OCI-LY7 (cell line): Measurements from ENCODE around the gene CEP131.

ENCODE experiments used
- EZH2phosphoT487 ChIP-seq: fragments of 200-600 bp; sonication (generic); IDR thresholded peaks from 2 replicates; pipeline ENCODE4 v1.6.1; 2018; ENCODE audit warnings: low read depth, borderline replicate concordance, mild to moderate bottlenecking, mixed run types, antibody characterized with exemption, low read length, moderate library complexity, mixed read lengths
- TF ChIP-seq, protein P1 (sequence below): fragments of 200-600 bp; sonication (generic); conservative IDR thresholded peaks from 2 replicates; pipeline ENCODE4 v1.5.1; 2014; ENCODE audit warnings: mild to moderate bottlenecking, antibody characterized with exemption, low read length, moderate library complexity, mixed read lengths

DNA sequence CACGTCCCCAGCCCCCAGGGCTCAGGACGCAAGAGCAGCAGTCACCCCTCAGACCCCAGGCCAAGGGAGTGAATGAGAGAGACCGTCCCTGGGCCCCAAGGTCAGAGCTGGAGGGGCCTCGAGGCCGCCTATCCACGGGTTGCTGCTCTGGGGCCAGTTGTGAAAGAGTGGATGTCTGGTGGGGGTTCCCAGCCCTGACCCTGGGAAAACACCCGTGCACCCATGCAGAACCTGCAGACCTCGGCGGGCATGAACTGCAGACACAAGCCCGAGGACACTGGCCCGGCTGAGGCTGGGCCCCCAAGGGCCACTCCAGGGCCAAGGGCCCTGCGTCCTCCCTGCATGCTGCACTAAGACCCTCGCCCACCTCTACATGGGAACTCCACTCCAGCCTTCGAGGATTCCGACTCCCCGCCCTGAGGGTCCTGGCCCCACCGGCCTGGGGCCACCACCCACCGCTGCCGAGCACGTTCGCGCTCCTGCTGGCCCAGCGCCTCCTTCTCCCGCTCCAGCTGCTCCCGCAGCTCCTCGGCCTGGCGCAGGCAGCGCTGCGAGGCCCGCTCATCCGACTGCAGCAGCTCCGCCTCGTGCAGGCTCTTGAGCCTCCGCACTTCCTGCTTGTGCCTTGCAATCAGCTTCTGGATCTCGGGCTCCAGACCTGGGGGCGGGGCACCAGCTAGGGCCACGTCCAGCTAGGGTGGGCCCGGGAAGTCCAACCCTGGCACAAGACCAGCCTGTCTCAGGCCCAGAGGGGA lies 29.1 kb downstream of the CEP131 start:
- TF ChIP-seq, protein P1, sequence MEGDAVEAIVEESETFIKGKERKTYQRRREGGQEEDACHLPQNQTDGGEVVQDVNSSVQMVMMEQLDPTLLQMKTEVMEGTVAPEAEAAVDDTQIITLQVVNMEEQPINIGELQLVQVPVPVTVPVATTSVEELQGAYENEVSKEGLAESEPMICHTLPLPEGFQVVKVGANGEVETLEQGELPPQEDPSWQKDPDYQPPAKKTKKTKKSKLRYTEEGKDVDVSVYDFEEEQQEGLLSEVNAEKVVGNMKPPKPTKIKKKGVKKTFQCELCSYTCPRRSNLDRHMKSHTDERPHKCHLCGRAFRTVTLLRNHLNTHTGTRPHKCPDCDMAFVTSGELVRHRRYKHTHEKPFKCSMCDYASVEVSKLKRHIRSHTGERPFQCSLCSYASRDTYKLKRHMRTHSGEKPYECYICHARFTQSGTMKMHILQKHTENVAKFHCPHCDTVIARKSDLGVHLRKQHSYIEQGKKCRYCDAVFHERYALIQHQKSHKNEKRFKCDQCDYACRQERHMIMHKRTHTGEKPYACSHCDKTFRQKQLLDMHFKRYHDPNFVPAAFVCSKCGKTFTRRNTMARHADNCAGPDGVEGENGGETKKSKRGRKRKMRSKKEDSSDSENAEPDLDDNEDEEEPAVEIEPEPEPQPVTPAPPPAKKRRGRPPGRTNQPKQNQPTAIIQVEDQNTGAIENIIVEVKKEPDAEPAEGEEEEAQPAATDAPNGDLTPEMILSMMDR = no peak
- TF ChIP-seq EZH2phosphoT487 = no peak
